Caco-2 (cell line): ENCODE measurements around the gene UBE2R2. TPM values are rescaled to one million over a fixed set of nuclear protein-coding genes. Genes with fewer than 3 reads are reported as not detected.

Source experiments
- BruUV-seq: library from RNA; stranded (reverse); fragments of 400-500 nt; replicated peaks from 2 replicates; lab custom pipeline; 2021; lab: Mats Ljungman, UMichigan
- CTCF ChIA-PET: fragments of 300-600 bp; sonication (Branson Sonifier 250); formaldehyde crosslinking; loops from one replicate; lab custom pipeline; 2022; ENCODE audit warnings: antibody characterized with exemption; lab: Charles Lee
- POLR2A ChIA-PET: fragments of 300-600 bp; sonication (Branson Sonifier 250); formaldehyde crosslinking; loops from one replicate; lab custom pipeline; 2022; ENCODE audit warnings: antibody characterized with exemption; lab: Charles Lee
- DNase-seq, 2 experiments: peaks; one replicate each; pipeline versions ENCODE4 v3.0.0 to v3.0.0-alpha.2; 2020 to 2022
- H3K27me3 ChIP-seq: replicated peaks from 2 replicates; pipeline ENCODE4 v1.6.0; 2011; ENCODE audit warnings: low read length; ENCODE audit not compliant: control insufficient read depth, insufficient read depth
- H3K36me3 ChIP-seq: 2 replicates; pipeline ENCODE4 v1.5.1; 2011; ENCODE audit warnings: low read length; ENCODE audit not compliant: control insufficient read depth, insufficient read depth
- H3K4me1 ChIP-seq: fragments of 250-450 bp; sonication (Bioruptor Pico); 2 replicates; pipeline ENCODE4 v1.5.1; 2020; ENCODE audit warnings: mild to moderate bottlenecking
- H3K4me3 ChIP-seq: 2 replicates; pipeline ENCODE4 v1.5.1; 2011; ENCODE audit warnings: low read depth, mild to moderate bottlenecking, control low read depth, low read length
- H3K9me3 ChIP-seq: fragments of 250-450 bp; sonication (Bioruptor Pico); 2 replicates; pipeline ENCODE4 v1.5.1; 2020; ENCODE audit warnings: mild to moderate bottlenecking, moderate library complexity
- H3K27ac Mint-ChIP-seq: one replicate; pipeline ENCODE4 v1.8.0; 2022; ENCODE audit warnings: mixed read lengths; ENCODE audit not compliant: unreplicated experiment
- H3K27me3 Mint-ChIP-seq: one replicate; pipeline ENCODE4 v1.8.0; 2022; ENCODE audit warnings: mixed read lengths; ENCODE audit not compliant: insufficient read depth, unreplicated experiment
- H3K36me3 Mint-ChIP-seq: one replicate; pipeline ENCODE4 v1.8.0; 2022; ENCODE audit warnings: mild to moderate bottlenecking, mixed read lengths; ENCODE audit not compliant: insufficient read depth, unreplicated experiment
- H3K4me1 Mint-ChIP-seq: one replicate; pipeline ENCODE4 v1.8.0; 2022; ENCODE audit warnings: low read depth, mixed read lengths; ENCODE audit not compliant: unreplicated experiment
- H3K4me3 Mint-ChIP-seq: one replicate; pipeline ENCODE4 v1.8.0; 2022; ENCODE audit warnings: mild to moderate bottlenecking, moderate library complexity, mixed read lengths; ENCODE audit not compliant: unreplicated experiment
- H3K9me3 Mint-ChIP-seq: one replicate; pipeline ENCODE4 v1.8.0; 2022; ENCODE audit warnings: mixed read lengths; ENCODE audit not compliant: unreplicated experiment
- intact Hi-C: fragments of 100-400 bp; cut with micrococcal nuclease; formaldehyde crosslinking; loops from one replicate; pipeline ENCODE4 v1.10.0; 2022; ENCODE audit not compliant: unreplicated experiment
- total RNA-seq: library from RNA; stranded (reverse); gene quantifications from 2 replicates; pipeline ENCODE4 v1.2.3, GENCODE V29; 2022
- TF ChIP-seq, protein P1 (sequence below), 2 experiments: fragments of 200-600 bp in 1 of 2; IDR thresholded peaks; 1 replicate in 1 of 2; 2 replicates in 1 of 2; pipeline versions ENCODE4 v1.5.1 to v1.8.0; 2011 to 2022; ENCODE audit warnings: antibody characterized with exemption in 1 of 2, control low read depth in 1 of 2, inconsistent platforms in 1 of 2, low read depth in 1 of 2, low read length in 1 of 2, mild to moderate bottlenecking in 1 of 2, moderate library complexity in 1 of 2; ENCODE audit not compliant: insufficient read depth in 1 of 2, severe bottlenecking in 1 of 2, unreplicated experiment in 1 of 2

The UBE2R2 gene
- total RNA-seq, 1 experiment from 2014 or later = 52.3 TPM

DNA sequence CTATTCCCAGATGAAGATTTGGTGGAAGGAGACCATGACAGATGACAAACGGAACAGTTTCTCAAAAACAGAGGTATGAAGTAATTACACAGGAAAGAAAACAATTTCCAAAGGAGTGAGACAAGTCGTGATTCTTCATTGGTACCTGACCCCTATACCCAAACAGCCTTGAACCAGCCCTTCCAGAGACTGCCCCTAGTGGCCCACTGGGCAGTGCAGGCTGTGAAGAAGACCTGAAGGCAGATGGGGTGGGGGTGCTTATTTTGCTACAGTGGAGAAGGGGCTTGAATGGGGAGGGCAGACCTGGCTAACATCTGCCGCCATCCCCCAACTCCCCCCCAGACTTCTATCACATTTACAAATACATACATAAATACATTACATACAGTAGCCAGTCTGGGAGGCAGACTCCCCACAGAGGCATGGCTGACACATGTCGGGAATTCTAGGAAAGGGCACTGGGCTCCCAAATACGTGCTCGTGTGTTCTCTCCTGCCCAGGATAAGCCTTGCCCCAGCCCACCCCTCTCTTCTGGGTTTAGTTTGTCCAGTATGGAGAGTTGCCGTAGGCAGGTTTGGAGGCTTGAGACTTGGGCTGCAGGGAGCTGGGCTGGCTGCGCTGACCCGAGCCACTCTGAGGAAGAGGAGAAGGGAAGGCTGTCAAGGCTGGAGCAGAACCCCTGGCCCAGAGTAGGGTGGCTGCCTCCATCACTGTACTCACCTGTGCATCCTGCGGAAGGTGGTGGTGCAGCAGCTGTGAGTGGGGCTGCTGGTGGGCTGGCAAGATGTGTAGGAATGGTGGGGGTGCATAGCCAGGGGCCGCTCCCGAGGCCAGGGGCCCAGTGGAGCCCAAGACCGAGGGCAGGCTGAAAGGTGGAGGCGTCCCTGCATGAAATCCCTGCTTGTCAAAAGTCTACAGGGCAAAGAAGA, 105.3 kb downstream of the UBE2R2 start:
- TF ChIP-seq, protein P1, sequence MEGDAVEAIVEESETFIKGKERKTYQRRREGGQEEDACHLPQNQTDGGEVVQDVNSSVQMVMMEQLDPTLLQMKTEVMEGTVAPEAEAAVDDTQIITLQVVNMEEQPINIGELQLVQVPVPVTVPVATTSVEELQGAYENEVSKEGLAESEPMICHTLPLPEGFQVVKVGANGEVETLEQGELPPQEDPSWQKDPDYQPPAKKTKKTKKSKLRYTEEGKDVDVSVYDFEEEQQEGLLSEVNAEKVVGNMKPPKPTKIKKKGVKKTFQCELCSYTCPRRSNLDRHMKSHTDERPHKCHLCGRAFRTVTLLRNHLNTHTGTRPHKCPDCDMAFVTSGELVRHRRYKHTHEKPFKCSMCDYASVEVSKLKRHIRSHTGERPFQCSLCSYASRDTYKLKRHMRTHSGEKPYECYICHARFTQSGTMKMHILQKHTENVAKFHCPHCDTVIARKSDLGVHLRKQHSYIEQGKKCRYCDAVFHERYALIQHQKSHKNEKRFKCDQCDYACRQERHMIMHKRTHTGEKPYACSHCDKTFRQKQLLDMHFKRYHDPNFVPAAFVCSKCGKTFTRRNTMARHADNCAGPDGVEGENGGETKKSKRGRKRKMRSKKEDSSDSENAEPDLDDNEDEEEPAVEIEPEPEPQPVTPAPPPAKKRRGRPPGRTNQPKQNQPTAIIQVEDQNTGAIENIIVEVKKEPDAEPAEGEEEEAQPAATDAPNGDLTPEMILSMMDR (IDR thresholded peaks at IDR 0.05; ENCODE audit: insufficient read depth in 1 of 2, low read depth in 1 of 2, low read length in 1 of 2, severe bottlenecking in 1 of 2, unreplicated experiment in 1 of 2) = peak; percentile 60 to 64
- H3K27me3 Mint-ChIP-seq = no peaks in the 10 kb centered on the region
- BruUV-seq = TSS peak; percentile 45
- no peaks in the 10 kb centered on the region for H3K4me1 Mint-ChIP-seq
- ChIA-PET CTCF (interaction anchor here (1.0 kb wide), 1 partner anchor 11 kb away, joined by 3 read pairs; no protein-coding TSS in a partner anchor), POLR2A (no interaction called here)
- H3K27me3 ChIP-seq = no peaks in the 10 kb centered on the region
- no peaks in the 10 kb centered on the region for H3K9me3 ChIP-seq
- no peaks in the 10 kb centered on the region for H3K4me1 ChIP-seq
- H3K4me3 Mint-ChIP-seq = no peak overlapping the region
- peaks cover 100% of the 10 kb centered on the region for H3K36me3 Mint-ChIP-seq
- H3K4me3 ChIP-seq = no peak overlapping the region
- peak overlapping the region; percentile 48 for H3K27ac Mint-ChIP-seq
- H3K9me3 Mint-ChIP-seq = no peaks in the 10 kb centered on the region
- peak in 1 of 2 experiments; percentile 63 for DNase-seq
- peaks cover 13% of the 10 kb centered on the region for H3K36me3 ChIP-seq
- intact Hi-C loops = loop anchor here (10.0 kb wide), 2 partner anchors 107 to 333 kb away; partner anchors contain the start of gene UBE2R2

DNA sequence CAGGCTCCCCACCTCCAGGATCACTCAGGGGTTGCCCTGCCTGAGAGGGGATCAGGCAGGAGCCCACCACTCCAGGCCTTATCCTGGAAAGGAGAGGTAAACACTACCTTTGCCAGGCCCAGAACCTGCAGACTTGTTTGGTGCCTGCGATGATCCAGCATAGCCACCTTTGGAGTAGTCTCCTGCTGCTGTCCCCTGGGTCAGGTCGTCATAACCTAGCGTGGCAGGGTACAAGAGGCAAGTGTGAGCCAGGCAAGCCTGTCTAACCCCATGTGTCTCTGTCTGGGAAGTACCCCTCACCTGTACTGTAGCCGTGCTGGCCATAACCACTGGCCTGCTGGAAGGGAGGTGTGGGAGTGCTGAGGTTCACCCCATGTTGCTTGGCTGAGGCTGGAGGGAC, 106.1 kb downstream of the UBE2R2 start:
- H3K9me3 Mint-ChIP-seq = no peaks in the 10 kb centered on the region
- no peaks in the 10 kb centered on the region for H3K4me1 Mint-ChIP-seq
- Histone ChIP-seq H3K4me1 (no peaks in the 10 kb centered on the region), H3K9me3 (no peaks in the 10 kb centered on the region), H3K36me3 (peaks cover 13% of the 10 kb centered on the region), H3K4me3 (no peak overlapping the region), H3K27me3 (no peaks in the 10 kb centered on the region)
- ChIA-PET CTCF (interaction anchor here (1.0 to 1.1 kb wide), 2 partner anchors 10 to 109 kb away, joined by 3 read pairs; no protein-coding TSS in a partner anchor), POLR2A (no interaction called here)
- intact Hi-C loops = loop anchor here (10.0 kb wide), 2 partner anchors 108 to 332 kb away; partner anchors contain the start of gene UBE2R2
- H3K4me3 Mint-ChIP-seq = no peak overlapping the region
- peaks cover 100% of the 10 kb centered on the region for H3K36me3 Mint-ChIP-seq
- TF ChIP-seq, protein P1 (IDR thresholded peaks at IDR 0.05; ENCODE audit: insufficient read depth in 1 of 2, low read depth in 1 of 2, low read length in 1 of 2, severe bottlenecking in 1 of 2, unreplicated experiment in 1 of 2) = no peak
- no TSS peak for BruUV-seq
- H3K27me3 Mint-ChIP-seq = no peaks in the 10 kb centered on the region
- DNase-seq = no peak
- H3K27ac Mint-ChIP-seq = no peak overlapping the region

DNA sequence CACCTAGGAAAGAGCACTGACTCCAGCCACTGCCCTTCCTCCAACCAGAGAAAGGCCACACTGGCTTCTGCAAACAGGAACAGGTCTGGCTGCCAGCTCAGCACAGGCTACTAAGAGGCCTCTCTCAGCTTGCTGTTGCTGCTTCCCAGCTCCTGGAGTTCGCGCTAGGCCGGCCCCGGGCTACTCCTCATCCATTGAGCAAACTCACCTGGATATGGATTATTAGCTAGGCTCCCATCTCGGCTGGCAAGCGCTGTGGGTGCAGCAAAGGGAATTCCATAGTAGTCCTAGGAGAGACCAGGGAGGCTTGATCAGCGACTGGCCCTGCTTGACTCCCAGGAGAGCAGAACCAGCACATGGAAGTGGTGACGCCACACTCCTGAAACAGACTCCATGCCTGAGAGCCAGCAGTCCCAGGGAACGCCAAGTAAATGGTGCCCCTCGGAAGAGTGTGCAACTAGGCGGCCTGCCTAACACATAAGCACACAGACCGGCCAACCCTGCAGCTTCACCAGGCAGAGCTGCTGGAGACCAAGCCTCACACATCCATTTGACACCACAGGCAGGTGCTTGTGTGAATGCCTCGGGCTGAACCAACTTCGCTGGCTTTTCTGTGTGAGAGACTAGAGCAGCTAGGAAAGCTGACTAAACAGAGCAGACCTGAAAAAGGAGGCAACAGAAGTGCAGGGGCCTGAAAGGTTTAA, 107.2 kb downstream of the UBE2R2 start:
- TF ChIP-seq, protein P1 (IDR thresholded peaks at IDR 0.05; ENCODE audit: insufficient read depth in 1 of 2, low read depth in 1 of 2, low read length in 1 of 2, severe bottlenecking in 1 of 2, unreplicated experiment in 1 of 2) = no peak
- Mint-ChIP-seq H3K27ac (peak overlapping the region; percentile 21), H3K4me3 (no peak overlapping the region), H3K36me3 (peaks cover 98% of the 10 kb centered on the region), H3K27me3 (no peaks in the 10 kb centered on the region), H3K4me1 (no peaks in the 10 kb centered on the region), H3K9me3 (no peaks in the 10 kb centered on the region)
- CTCF ChIA-PET = interaction anchor here (0.9 to 1.7 kb wide), 3 partner anchors 110 to 328 kb away, joined by 3 to 18 read pairs (median 3); no protein-coding TSS in a partner anchor
- intact Hi-C loops = loop anchor here (10.0 kb wide), 2 partner anchors 109 to 331 kb away; partner anchors contain the start of gene UBE2R2
- Histone ChIP-seq H3K36me3 (peaks cover 13% of the 10 kb centered on the region), H3K27me3 (no peaks in the 10 kb centered on the region), H3K4me1 (no peaks in the 10 kb centered on the region), H3K9me3 (no peaks in the 10 kb centered on the region), H3K4me3 (no peak overlapping the region)
- POLR2A ChIA-PET = no interaction called here
- no peak for DNase-seq
- no TSS peak for BruUV-seq
